ENCODE results near the gene MAGEA9.
"Not testable (repeated sequence)": the region's sequence is repeated elsewhere in the genome, so short reads cannot be mapped to it uniquely, and the experiment has no call there.

The MAGEA9 gene

DNA sequence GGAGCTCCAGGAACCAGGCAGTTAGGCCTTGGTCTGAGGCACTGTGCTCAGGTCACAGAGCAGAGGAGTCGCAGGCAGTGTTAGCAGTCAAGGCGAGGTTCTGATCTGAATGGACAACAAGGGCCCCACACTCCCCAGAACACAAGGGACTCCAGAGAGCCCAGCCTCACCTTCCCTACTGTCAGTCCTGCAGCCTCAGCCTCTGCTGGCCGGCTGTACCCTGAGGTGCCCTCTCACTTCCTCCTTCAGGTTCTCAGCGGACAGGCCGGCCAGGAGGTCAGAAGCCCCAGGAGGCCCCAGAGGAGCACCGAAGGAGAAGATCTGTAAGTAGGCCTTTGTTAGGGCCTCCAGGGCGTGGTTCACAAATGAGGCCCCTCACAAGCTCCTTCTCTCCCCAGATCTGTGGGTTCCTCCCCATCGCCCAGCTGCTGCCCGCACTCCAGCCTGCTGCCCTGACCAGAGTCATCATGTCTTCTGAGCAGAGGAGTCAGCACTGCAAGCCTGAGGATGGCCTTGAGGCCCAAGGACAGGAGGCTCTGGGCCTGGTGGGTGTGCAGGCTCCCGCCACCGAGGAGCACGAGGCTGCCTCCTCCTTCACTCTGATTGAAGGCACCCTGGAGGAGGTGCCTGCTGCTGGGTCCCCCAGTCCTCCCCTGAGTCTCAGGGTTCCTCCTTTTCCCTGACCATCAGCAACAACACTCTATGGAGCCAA lies 26.2 kb downstream of the MAGEA9 start:
- no peaks in the 10 kb centered on the region for H3K36me3 ChIP-seq (ENCODE audit: insufficient read depth, low read length)
- no peak overlapping the region for H3K27ac ChIP-seq (ENCODE audit: low read depth, low read length)
- H3K4me3 ChIP-seq (ENCODE audit: low read depth, low read length), result no peak overlapping the region
- H3K27me3 ChIP-seq (ENCODE audit: insufficient read depth, low read length), result no peaks in the 10 kb centered on the region
- H2AFZ ChIP-seq (ENCODE audit: low read length, unreplicated experiment), result no peak overlapping the region
- H3K4me1 ChIP-seq (ENCODE audit: control insufficient read depth, insufficient read depth, low read length, unreplicated experiment), result no peaks in the 10 kb centered on the region
- no peaks in the 10 kb centered on the region for H3K79me2 ChIP-seq (ENCODE audit: control insufficient read depth, insufficient read depth, low read length, unreplicated experiment)

- Histone ChIP-seq H3K36me3 (ENCODE audit: insufficient read depth, low read length) (no peaks in the 10 kb centered on the region), H3K4me3 (ENCODE audit: low read depth, low read length) (no peak overlapping the region), H2AFZ (ENCODE audit: low read length, unreplicated experiment) (no peak overlapping the region), H3K4me1 (ENCODE audit: control insufficient read depth, insufficient read depth, low read length, unreplicated experiment) (no peaks in the 10 kb centered on the region), H3K27me3 (ENCODE audit: insufficient read depth, low read length) (peaks cover 3% of the 10 kb centered on the region), H3K79me2 (ENCODE audit: control insufficient read depth, insufficient read depth, low read length, unreplicated experiment) (no peaks in the 10 kb centered on the region), H3K27ac (ENCODE audit: low read depth, low read length) (no peak overlapping the region)
Measured at GRCh38 chrX:149818652-149819051, 36.9 kb downstream of the MAGEA9 start.

DNA sequence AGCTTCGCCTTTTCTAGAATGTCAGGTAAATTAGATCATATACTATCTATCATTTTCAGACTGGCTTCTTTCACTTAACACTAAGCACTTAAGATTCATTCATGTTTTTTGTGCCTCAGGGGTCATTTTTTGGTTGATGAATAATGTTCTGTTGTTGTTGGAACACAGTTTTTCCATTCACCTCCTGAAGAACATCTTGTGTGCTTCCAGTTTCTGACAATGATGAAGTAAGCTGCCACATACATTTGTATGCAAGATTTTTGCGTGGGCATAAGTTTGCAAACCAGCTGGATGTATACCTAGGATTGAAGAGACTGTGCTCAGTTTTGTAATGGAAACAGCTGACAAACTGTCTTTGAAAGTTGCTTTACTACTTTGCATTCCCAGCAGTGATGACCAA lies 37.6 kb downstream of the MAGEA9 start:
- Histone ChIP-seq H3K36me3 (ENCODE audit: insufficient read depth, low read length) (no peaks in the 10 kb centered on the region), H2AFZ (ENCODE audit: low read length, unreplicated experiment) (no peak overlapping the region), H3K27me3 (ENCODE audit: insufficient read depth, low read length) (peaks cover 3% of the 10 kb centered on the region), H3K4me1 (ENCODE audit: control insufficient read depth, insufficient read depth, low read length, unreplicated experiment) (no peaks in the 10 kb centered on the region), H3K27ac (ENCODE audit: low read depth, low read length) (no peak overlapping the region), H3K79me2 (ENCODE audit: control insufficient read depth, insufficient read depth, low read length, unreplicated experiment) (no peaks in the 10 kb centered on the region), H3K4me3 (ENCODE audit: low read depth, low read length) (no peak overlapping the region)

- Histone ChIP-seq H3K4me3 (ENCODE audit: low read depth, low read length) (no peak overlapping the region), H3K79me2 (ENCODE audit: control insufficient read depth, insufficient read depth, low read length, unreplicated experiment) (no peaks in the 10 kb centered on the region), H3K36me3 (ENCODE audit: insufficient read depth, low read length) (no peaks in the 10 kb centered on the region), H3K27me3 (ENCODE audit: insufficient read depth, low read length) (no peaks in the 10 kb centered on the region), H3K27ac (ENCODE audit: low read depth, low read length) (no peak overlapping the region), H3K4me1 (ENCODE audit: control insufficient read depth, insufficient read depth, low read length, unreplicated experiment) (no peaks in the 10 kb centered on the region), H2AFZ (ENCODE audit: low read length, unreplicated experiment) (no peak overlapping the region)
Measured at GRCh38 chrX:149825424-149825823, 43.7 kb downstream of the MAGEA9 start.

DNA sequence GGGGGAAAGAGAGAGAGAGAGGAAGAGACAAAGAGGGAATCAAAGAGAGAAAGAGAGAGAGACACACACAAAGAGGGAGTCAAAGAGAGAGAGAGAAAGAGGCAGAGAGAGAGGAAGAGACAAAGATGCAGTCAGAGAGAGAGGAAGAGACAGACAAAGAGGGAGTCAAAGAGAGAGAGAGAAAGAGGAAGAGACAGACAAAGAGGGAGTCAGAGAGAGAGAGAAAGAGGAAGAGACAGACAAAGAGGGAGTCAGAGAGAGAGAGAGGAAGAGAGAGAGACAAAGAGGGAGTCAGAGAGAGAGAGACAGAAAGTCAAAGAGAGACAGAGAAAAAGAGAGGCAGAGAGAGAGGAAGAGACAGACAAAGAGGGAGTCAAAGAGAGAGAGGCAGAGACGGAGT lies 45.5 kb downstream of the MAGEA9 start:
- Histone ChIP-seq H3K27ac (ENCODE audit: low read depth, low read length) (no peak overlapping the region), H3K4me3 (ENCODE audit: low read depth, low read length) (no peak overlapping the region), H2AFZ (ENCODE audit: low read length, unreplicated experiment) (no peak overlapping the region), H3K79me2 (ENCODE audit: control insufficient read depth, insufficient read depth, low read length, unreplicated experiment) (no peaks in the 10 kb centered on the region), H3K36me3 (ENCODE audit: insufficient read depth, low read length) (no peaks in the 10 kb centered on the region), H3K4me1 (ENCODE audit: control insufficient read depth, insufficient read depth, low read length, unreplicated experiment) (no peaks in the 10 kb centered on the region), H3K27me3 (ENCODE audit: insufficient read depth, low read length) (no peaks in the 10 kb centered on the region)

GRCh38 chrX:149829751-149830191 lies 48.0 kb downstream of the MAGEA9 start:
- Histone ChIP-seq H3K4me1 (ENCODE audit: control insufficient read depth, insufficient read depth, low read length, unreplicated experiment) (no peaks in the 10 kb centered on the region), H3K27me3 (ENCODE audit: insufficient read depth, low read length) (no peaks in the 10 kb centered on the region), H3K4me3 (ENCODE audit: low read depth, low read length) (peak overlapping the region; percentile 71), H2AFZ (ENCODE audit: low read length, unreplicated experiment) (peak overlapping the region; percentile 89), H3K79me2 (ENCODE audit: control insufficient read depth, insufficient read depth, low read length, unreplicated experiment) (no peaks in the 10 kb centered on the region), H3K36me3 (ENCODE audit: insufficient read depth, low read length) (no peaks in the 10 kb centered on the region), H3K27ac (ENCODE audit: low read depth, low read length) (no peak overlapping the region)

- no peak overlapping the region for H3K27ac ChIP-seq (ENCODE audit: low read depth, low read length)
- H3K27me3 ChIP-seq (ENCODE audit: insufficient read depth, low read length), result no peaks in the 10 kb centered on the region
- H3K4me3 ChIP-seq (ENCODE audit: low read depth, low read length), result peak overlapping the region; percentile 71
- H2AFZ ChIP-seq (ENCODE audit: low read length, unreplicated experiment), result peak overlapping the region; percentile 89
- no peaks in the 10 kb centered on the region for H3K36me3 ChIP-seq (ENCODE audit: insufficient read depth, low read length)
- H3K4me1 ChIP-seq (ENCODE audit: control insufficient read depth, insufficient read depth, low read length, unreplicated experiment), result no peaks in the 10 kb centered on the region
- no peaks in the 10 kb centered on the region for H3K79me2 ChIP-seq (ENCODE audit: control insufficient read depth, insufficient read depth, low read length, unreplicated experiment)
Measured at GRCh38 chrX:149830192-149830873, 48.6 kb downstream of the MAGEA9 start.

- no peak overlapping the region for H3K27ac ChIP-seq (ENCODE audit: low read depth, low read length)
- H3K4me1 ChIP-seq (ENCODE audit: control insufficient read depth, insufficient read depth, low read length, unreplicated experiment), result no peaks in the 10 kb centered on the region
- no peaks in the 10 kb centered on the region for H3K27me3 ChIP-seq (ENCODE audit: insufficient read depth, low read length)
- H3K36me3 ChIP-seq (ENCODE audit: insufficient read depth, low read length), result no peaks in the 10 kb centered on the region
- no peak overlapping the region for H3K4me3 ChIP-seq (ENCODE audit: low read depth, low read length)
- no peaks in the 10 kb centered on the region for H3K79me2 ChIP-seq (ENCODE audit: control insufficient read depth, insufficient read depth, low read length, unreplicated experiment)
- H2AFZ ChIP-seq (ENCODE audit: low read length, unreplicated experiment), result no peak overlapping the region
Measured at GRCh38 chrX:149831473-149831872, 49.7 kb downstream of the MAGEA9 start.

- H3K79me2 ChIP-seq (ENCODE audit: control insufficient read depth, insufficient read depth, low read length, unreplicated experiment); H3K27ac ChIP-seq (ENCODE audit: low read depth, low read length); H2AFZ ChIP-seq (ENCODE audit: low read length, unreplicated experiment); H3K36me3 ChIP-seq (ENCODE audit: insufficient read depth, low read length); H3K27me3 ChIP-seq (ENCODE audit: insufficient read depth, low read length); H3K4me1 ChIP-seq (ENCODE audit: control insufficient read depth, insufficient read depth, low read length, unreplicated experiment); H3K4me3 ChIP-seq (ENCODE audit: low read depth, low read length): not testable (repeated sequence)
Measured at GRCh38 chrX:149836728-149837127, 55.0 kb downstream of the MAGEA9 start.

- Histone ChIP-seq H3K4me3 (ENCODE audit: low read depth, low read length) (no peak overlapping the region), H3K36me3 (ENCODE audit: insufficient read depth, low read length) (no peaks in the 10 kb centered on the region), H3K4me1 (ENCODE audit: control insufficient read depth, insufficient read depth, low read length, unreplicated experiment) (no peaks in the 10 kb centered on the region), H2AFZ (ENCODE audit: low read length, unreplicated experiment) (no peak overlapping the region), H3K27ac (ENCODE audit: low read depth, low read length) (no peak overlapping the region), H3K79me2 (ENCODE audit: control insufficient read depth, insufficient read depth, low read length, unreplicated experiment) (no peaks in the 10 kb centered on the region), H3K27me3 (ENCODE audit: insufficient read depth, low read length) (no peaks in the 10 kb centered on the region)
Measured at GRCh38 chrX:149837167-149837566, 55.4 kb downstream of the MAGEA9 start.

Measured in ACC112 (cell line).